Activated CD8-positive, alpha-beta T cell treated with anti-CD3 and anti-CD28 coated beads for 36 hours (primary cell): ENCODE data around the gene SGTA. TPM values are rescaled to one million over a fixed set of nuclear protein-coding genes. Genes with fewer than 3 reads are reported as not detected.

ENCODE experiments used
- ATAC-seq: fragments of 200-7000 bp; cut with Tn5 transposase; one replicate; pipeline ENCODE4 v1.10.0; 2021; ENCODE audit warnings: mild to moderate bottlenecking, moderate library complexity
- CTCF ChIA-PET: fragments of 350-600 bp; sonication (Branson Sonifier 250); formaldehyde crosslinking; loops from one replicate; lab custom pipeline; 2021; ENCODE audit warnings: antibody characterized with exemption; lab: Charles Lee
- POLR2A ChIA-PET: fragments of 350-600 bp; sonication (Branson Sonifier 250); formaldehyde crosslinking; loops from one replicate; lab custom pipeline; 2021; ENCODE audit warnings: antibody characterized with exemption; lab: Charles Lee
- DNase-seq: peaks from one replicate; pipeline ENCODE4 v3.0.0-alpha.2; 2020
- H3K27ac Mint-ChIP-seq: one replicate; pipeline ENCODE4 v1.8.0; 2021; ENCODE audit warnings: mild to moderate bottlenecking, mixed read lengths
- H3K27me3 Mint-ChIP-seq: one replicate; pipeline ENCODE4 v1.8.0; 2021; ENCODE audit warnings: mixed read lengths
- H3K36me3 Mint-ChIP-seq: one replicate; pipeline ENCODE4 v1.8.0; 2021; ENCODE audit warnings: low read depth, mixed read lengths
- H3K4me1 Mint-ChIP-seq: one replicate; pipeline ENCODE4 v1.8.0; 2021; ENCODE audit warnings: low read depth, mixed read lengths
- H3K4me3 Mint-ChIP-seq: one replicate; pipeline ENCODE4 v1.8.0; 2021; ENCODE audit warnings: mild to moderate bottlenecking, moderate library complexity, mixed read lengths
- H3K9me3 Mint-ChIP-seq: one replicate; pipeline ENCODE4 v1.8.0; 2021; ENCODE audit warnings: mixed read lengths
- CTCF ChIP-seq: fragments of 200-600 bp; IDR thresholded peaks from one replicate; pipeline ENCODE4 v1.8.0; 2022; ENCODE audit warnings: antibody characterized with exemption, mild to moderate bottlenecking
- intact Hi-C: fragments of 100-400 bp; cut with micrococcal nuclease; formaldehyde crosslinking; loops from one replicate; pipeline ENCODE4 v1.10.0; 2022
- total RNA-seq, 2 experiments: library from RNA; stranded (reverse); gene quantifications; one replicate each; pipeline ENCODE4 v1.2.3, GENCODE V29; 2021

SGTA gene
- total RNA-seq, 2 experiments from 2014 or later: 53.4 to 60.8 TPM

GRCh38 chr19:2719232-2719735 is 63.8 kb downstream of the SGTA start:
- no peak overlapping the region for H3K27ac Mint-ChIP-seq
- peaks cover 10% of the 10 kb centered on the region for H3K9me3 Mint-ChIP-seq
- ChIA-PET POLR2A (no interaction called here), CTCF (no interaction called here)
- no peak for ATAC-seq
- no peak for DNase-seq
- H3K4me1 Mint-ChIP-seq: peaks cover 3% of the 10 kb centered on the region
- intact Hi-C loops: no loop called here
- TF ChIP-seq CTCF: no peak
- peaks cover 23% of the 10 kb centered on the region for H3K27me3 Mint-ChIP-seq
- no peak overlapping the region for H3K4me3 Mint-ChIP-seq
- no peaks in the 10 kb centered on the region for H3K36me3 Mint-ChIP-seq

GRCh38 chr19:2717638-2718541 is 65.2 kb downstream of the SGTA start:
- ATAC-seq (no peak), DNase-seq (no peak)
- Mint-ChIP-seq H3K27me3 (peaks cover 17% of the 10 kb centered on the region), H3K4me3 (no peak overlapping the region), H3K9me3 (peaks cover 10% of the 10 kb centered on the region), H3K4me1 (peaks cover 3% of the 10 kb centered on the region), H3K27ac (no peak overlapping the region), H3K36me3 (no peaks in the 10 kb centered on the region)
- no peak for TF ChIP-seq CTCF
- ChIA-PET POLR2A (no interaction called here), CTCF (interaction anchor here (1.1 kb wide), 1 partner anchor 69 kb away, joined by 5 read pairs; no protein-coding TSS in a partner anchor)
- intact Hi-C loops: no loop called here

DNA sequence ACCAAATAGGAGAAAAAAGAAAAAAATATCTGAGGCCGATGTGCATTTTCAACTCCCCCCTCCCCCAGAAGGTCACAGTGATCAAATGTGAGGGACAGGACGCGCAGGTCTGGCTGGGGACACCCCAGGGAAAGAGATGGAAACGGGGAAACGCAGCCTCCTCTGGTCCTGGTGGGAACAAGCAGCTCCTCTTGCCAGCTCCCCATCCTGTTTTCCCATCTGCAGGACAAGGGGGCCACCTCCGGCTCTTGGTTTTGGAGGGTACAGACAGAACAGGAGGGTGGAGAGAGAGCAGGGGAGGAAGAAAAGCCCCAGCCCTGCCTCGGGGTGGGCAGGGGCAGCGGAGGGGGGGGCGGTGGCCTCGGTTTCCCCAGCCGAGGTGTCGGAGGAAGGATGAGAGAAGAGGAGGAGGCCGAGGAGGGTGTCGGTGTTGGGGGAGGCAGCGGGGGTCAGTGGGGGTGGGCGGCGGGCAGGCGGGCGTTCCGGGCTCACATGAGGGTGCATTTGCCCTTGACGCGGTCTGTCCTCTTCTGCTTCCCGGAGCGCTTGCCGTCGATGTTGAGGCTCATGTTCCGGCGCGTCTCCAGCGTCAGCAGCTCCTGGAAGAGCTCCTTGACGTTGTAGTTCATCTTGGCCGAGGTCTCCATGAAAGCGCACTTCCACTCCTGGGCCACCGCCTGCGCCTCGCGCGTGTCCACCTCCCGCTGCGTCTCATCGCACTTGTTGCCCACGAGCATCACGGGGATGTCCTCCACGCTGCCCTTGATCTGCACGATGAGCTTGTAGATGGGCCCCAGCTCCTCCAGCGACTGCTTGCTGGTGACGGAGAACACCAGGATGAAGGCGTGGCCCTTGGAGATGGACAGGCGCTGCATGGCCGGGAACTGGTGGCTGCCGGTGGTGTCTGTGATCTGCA is 66.1 kb downstream of the SGTA start:
- POLR2A ChIA-PET: no interaction called here
- TF ChIP-seq CTCF: no peak
- no peak overlapping the region for H3K4me3 Mint-ChIP-seq

DNA sequence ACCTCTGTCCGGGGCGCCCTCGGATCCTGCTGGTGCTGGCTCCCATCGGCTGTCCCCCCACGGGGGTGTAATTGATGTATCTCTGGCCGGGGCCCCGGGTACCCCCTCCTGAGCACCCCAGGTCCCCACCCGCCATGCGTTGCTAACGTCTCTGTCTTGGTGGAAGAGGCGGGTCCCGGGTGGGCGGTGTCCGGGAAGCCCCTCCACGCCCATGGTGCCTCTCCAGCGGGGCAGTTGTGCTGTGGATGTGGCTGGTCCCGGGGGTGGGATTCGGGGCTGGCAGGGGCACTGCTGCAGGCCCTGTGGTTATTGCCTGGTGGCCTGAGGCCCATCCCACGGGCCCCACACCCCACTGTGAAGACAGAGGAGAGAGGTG is 66.8 kb downstream of the SGTA start:
- peaks cover 3% of the 10 kb centered on the region for H3K4me1 Mint-ChIP-seq
- no peak for DNase-seq
- H3K27ac Mint-ChIP-seq: no peak overlapping the region
- CTCF ChIA-PET: no interaction called here
- no peak overlapping the region for H3K4me3 Mint-ChIP-seq
- H3K27me3 Mint-ChIP-seq: peaks cover 8% of the 10 kb centered on the region
- ATAC-seq: no peak
- POLR2A ChIA-PET: no interaction called here
- intact Hi-C loops: no loop called here
- TF ChIP-seq CTCF: no peak
- H3K36me3 Mint-ChIP-seq: no peaks in the 10 kb centered on the region
- peaks cover 10% of the 10 kb centered on the region for H3K9me3 Mint-ChIP-seq

More for the DNA sequence above, 66.1 kb downstream of the SGTA start:
- ATAC-seq (no peak), DNase-seq (no peak)
- Mint-ChIP-seq H3K27ac (no peak overlapping the region), H3K27me3 (peaks cover 13% of the 10 kb centered on the region), H3K36me3 (no peaks in the 10 kb centered on the region), H3K9me3 (peaks cover 10% of the 10 kb centered on the region), H3K4me1 (peaks cover 3% of the 10 kb centered on the region)
- intact Hi-C loops: no loop called here
- CTCF ChIA-PET: interaction anchor here (1.1 kb wide), 1 partner anchor 68 kb away, joined by 5 read pairs; no protein-coding TSS in a partner anchor
